ENCODE data around the gene CYCS.

- TF ChIP-seq, protein P1, sequence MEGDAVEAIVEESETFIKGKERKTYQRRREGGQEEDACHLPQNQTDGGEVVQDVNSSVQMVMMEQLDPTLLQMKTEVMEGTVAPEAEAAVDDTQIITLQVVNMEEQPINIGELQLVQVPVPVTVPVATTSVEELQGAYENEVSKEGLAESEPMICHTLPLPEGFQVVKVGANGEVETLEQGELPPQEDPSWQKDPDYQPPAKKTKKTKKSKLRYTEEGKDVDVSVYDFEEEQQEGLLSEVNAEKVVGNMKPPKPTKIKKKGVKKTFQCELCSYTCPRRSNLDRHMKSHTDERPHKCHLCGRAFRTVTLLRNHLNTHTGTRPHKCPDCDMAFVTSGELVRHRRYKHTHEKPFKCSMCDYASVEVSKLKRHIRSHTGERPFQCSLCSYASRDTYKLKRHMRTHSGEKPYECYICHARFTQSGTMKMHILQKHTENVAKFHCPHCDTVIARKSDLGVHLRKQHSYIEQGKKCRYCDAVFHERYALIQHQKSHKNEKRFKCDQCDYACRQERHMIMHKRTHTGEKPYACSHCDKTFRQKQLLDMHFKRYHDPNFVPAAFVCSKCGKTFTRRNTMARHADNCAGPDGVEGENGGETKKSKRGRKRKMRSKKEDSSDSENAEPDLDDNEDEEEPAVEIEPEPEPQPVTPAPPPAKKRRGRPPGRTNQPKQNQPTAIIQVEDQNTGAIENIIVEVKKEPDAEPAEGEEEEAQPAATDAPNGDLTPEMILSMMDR (IDR thresholded peaks at IDR 0.05): no peak
- no peak for TF ChIP-seq POLR2A (IDR thresholded peaks at IDR 0.05)
These were observed 18.7 kb upstream of the CYCS start for GRCh38 chr7:25143763-25144162.

All from thyroid gland (tissue), 4 donors.